Lung microvascular endothelial cell (primary cell): Measurements from ENCODE around the gene FRMD4A. TPM values are rescaled to one million over a fixed set of nuclear protein-coding genes. Genes with fewer than 3 reads are reported as not detected.

ENCODE experiments used
- DNase-seq, 2 donors: peaks; one replicate each; pipeline versions ENCODE4 v3.0.0 to v3.0.0-alpha.2; 2010; ENCODE audit warnings: low read depth in 2 of 2
- total RNA-seq: library from RNA; depleted of rRNA; stranded (reverse); fragments of >200 nt; gene quantifications from 2 replicates; pipeline ENCODE4 v1.2.1, GENCODE V29; 2014

Gene FRMD4A
- total RNA-seq, 1 donor from 2014 or later: 9.7 TPM

GRCh38 chr10:14022052-14022451 lies 308.7 kb downstream of the FRMD4A start:
- DNase-seq: no peak

GRCh38 chr10:14020037-14020664 lies 310.6 kb downstream of the FRMD4A start:
- no peak for DNase-seq

GRCh38 chr10:14017467-14017866 lies 313.3 kb downstream of the FRMD4A start:
- no peak for DNase-seq

- DNase-seq: no peak
Measured at GRCh38 chr10:14016931-14017333, 313.8 kb downstream of the FRMD4A start.

GRCh38 chr10:14016011-14016536 lies 314.6 kb downstream of the FRMD4A start:
- DNase-seq: peak; percentile 81 to 88

- DNase-seq: no peak
Measured at GRCh38 chr10:14014423-14014822, 316.3 kb downstream of the FRMD4A start.

- peak in 1 of 2 donors; percentile 47 for DNase-seq
Measured at GRCh38 chr10:14010769-14011574, 319.8 kb downstream of the FRMD4A start.

- DNase-seq: peak; percentile 47 to 69
Measured at GRCh38 chr10:14010101-14010558, 320.6 kb downstream of the FRMD4A start.

GRCh38 chr10:14009371-14010100 lies 321.2 kb downstream of the FRMD4A start:
- peak; percentile 58 to 76 for DNase-seq

GRCh38 chr10:14008740-14009080 lies 322.0 kb downstream of the FRMD4A start:
- DNase-seq: peak in 1 of 2 donors; percentile 19

- DNase-seq: no peak
Measured at GRCh38 chr10:14004536-14004935, 326.2 kb downstream of the FRMD4A start.

- DNase-seq: no peak
Measured at GRCh38 chr10:14003517-14004184, 327.1 kb downstream of the FRMD4A start.

- DNase-seq: no peak
Measured at GRCh38 chr10:14001298-14002040, 329.3 kb downstream of the FRMD4A start.

- DNase-seq: peak in 1 of 2 donors; percentile 60
Measured at GRCh38 chr10:13998163-13998835, 332.4 kb downstream of the FRMD4A start.

GRCh38 chr10:13997650-13998049 lies 333.1 kb downstream of the FRMD4A start:
- DNase-seq: peak in 1 of 2 donors; percentile 26

- no peak for DNase-seq
Measured at GRCh38 chr10:13994932-13995331, 335.8 kb downstream of the FRMD4A start.

- peak; percentile 42 to 69 for DNase-seq
Measured at GRCh38 chr10:13993673-13994089, 337.0 kb downstream of the FRMD4A start.

GRCh38 chr10:13993169-13993568 lies 337.6 kb downstream of the FRMD4A start:
- DNase-seq: peak in 1 of 2 donors; percentile 13

- DNase-seq: peak; percentile 24 to 65
Measured at GRCh38 chr10:13991353-13991752, 339.4 kb downstream of the FRMD4A start.

GRCh38 chr10:13990946-13991345 lies 339.8 kb downstream of the FRMD4A start:
- peak; percentile 80 to 88 for DNase-seq
